ENCODE measurements around the gene KIF5A. TPM values are rescaled to one million over a fixed set of nuclear protein-coding genes. Genes with fewer than 3 reads are reported as not detected.

The KIF5A gene
- total RNA-seq, 1 donor from 2014 or later, result 0.08 TPM

- no peak for TF ChIP-seq CTCF (IDR thresholded peaks at IDR 0.05; ENCODE audit: borderline replicate concordance)
- intact Hi-C loops (cut with micrococcal nuclease), result no loop called here
- Histone ChIP-seq H3K36me3 (peaks cover 17% of the 10 kb centered on the region), H3K27ac (replicated peaks) (peak within 1 kb of the TSS; percentile 82), H3K9me3 (replicated peaks) (no peaks in the 10 kb centered on the region), H3K4me3 (peak within 1 kb of the TSS; percentile 88), H3K27me3 (ENCODE audit: low read depth) (peaks cover 23% of the 10 kb centered on the region), H3K4me1 (peaks cover 26% of the 10 kb centered on the region)
- DNase-seq, result peak; percentile 81
Measured at GRCh38 chr12:57590864-57591781, 41.3 kb downstream of the KIF5A start, which contains the start of gene PIP4K2C. Gene PIP4K2C (plus strand): TSS chr12:57591192. CDS start chr12:57591290, 98 bp downstream.

GRCh38 chr12:57591782-57592325, 42.0 kb downstream of the KIF5A start:
- Histone ChIP-seq H3K27me3 (ENCODE audit: low read depth) (peaks cover 17% of the 10 kb centered on the region), H3K36me3 (peaks cover 24% of the 10 kb centered on the region), H3K4me3 (peak overlapping the region; percentile 88), H3K9me3 (replicated peaks) (no peaks in the 10 kb centered on the region), H3K27ac (replicated peaks) (peak overlapping the region; percentile 82), H3K4me1 (peaks cover 26% of the 10 kb centered on the region)
- intact Hi-C loops (cut with micrococcal nuclease), result no loop called here
- no peak for TF ChIP-seq CTCF (IDR thresholded peaks at IDR 0.05; ENCODE audit: borderline replicate concordance)
- no peak for DNase-seq

GRCh38 chr12:57592551-57593165, 42.8 kb downstream of the KIF5A start:
- H3K4me3 ChIP-seq, result peak overlapping the region; percentile 88
- H3K36me3 ChIP-seq, result peaks cover 31% of the 10 kb centered on the region
- peaks cover 9% of the 10 kb centered on the region for H3K27me3 ChIP-seq (ENCODE audit: low read depth)
- no peak overlapping the region for H3K27ac ChIP-seq (replicated peaks)
- intact Hi-C loops (cut with micrococcal nuclease), result no loop called here
- TF ChIP-seq CTCF (IDR thresholded peaks at IDR 0.05; ENCODE audit: borderline replicate concordance), result no peak
- H3K4me1 ChIP-seq, result peaks cover 26% of the 10 kb centered on the region
- no peaks in the 10 kb centered on the region for H3K9me3 ChIP-seq (replicated peaks)
- DNase-seq, result no peak

GRCh38 chr12:57593187-57593586, 43.3 kb downstream of the KIF5A start:
- DNase-seq, result no peak
- Histone ChIP-seq H3K4me1 (peaks cover 26% of the 10 kb centered on the region), H3K27ac (replicated peaks) (no peak overlapping the region), H3K36me3 (peaks cover 36% of the 10 kb centered on the region), H3K9me3 (replicated peaks) (no peaks in the 10 kb centered on the region), H3K4me3 (no peak overlapping the region), H3K27me3 (ENCODE audit: low read depth) (peaks cover 3% of the 10 kb centered on the region)
- no peak for TF ChIP-seq CTCF (IDR thresholded peaks at IDR 0.05; ENCODE audit: borderline replicate concordance)
- intact Hi-C loops (cut with micrococcal nuclease), result no loop called here

- no peak for TF ChIP-seq CTCF (IDR thresholded peaks at IDR 0.05; ENCODE audit: borderline replicate concordance)
- Histone ChIP-seq H3K9me3 (replicated peaks) (no peaks in the 10 kb centered on the region), H3K36me3 (peaks cover 63% of the 10 kb centered on the region), H3K27ac (replicated peaks) (no peak overlapping the region), H3K4me1 (peaks cover 25% of the 10 kb centered on the region), H3K4me3 (no peak overlapping the region), H3K27me3 (ENCODE audit: low read depth) (no peaks in the 10 kb centered on the region)
- no peak for DNase-seq
- intact Hi-C loops (cut with micrococcal nuclease), result no loop called here
Measured at GRCh38 chr12:57600395-57600794, 50.6 kb downstream of the KIF5A start.
